Vagina (tissue), 2 donors: ENCODE results near the gene HMGN2. TPM values are rescaled to one million over a fixed set of nuclear protein-coding genes. Genes with fewer than 3 reads are reported as not detected.

Experiments used
- DNase-seq, 2 donors: peaks; one replicate each; pipeline ENCODE4 v3.0.0-alpha.2; 2017; ENCODE audit errors: extremely low spot score in 2 of 2
- H3K27ac ChIP-seq: fragments of 200-600 bp; sonication (generic); one replicate; pipeline ENCODE4 v1.5.1; 2019
- H3K27me3 ChIP-seq: fragments of 200-600 bp; sonication (generic); one replicate; pipeline ENCODE4 v1.5.1; 2019
- H3K36me3 ChIP-seq, 2 donors: fragments of 200-600 bp; sonication (generic); one replicate each; pipeline ENCODE4 v1.5.1; 2017 to 2019
- H3K4me1 ChIP-seq: fragments of 200-600 bp; sonication (generic); one replicate; pipeline ENCODE4 v1.5.1; 2019
- H3K4me3 ChIP-seq, 2 donors: fragments of 200-600 bp; sonication (generic); 1 replicate in 1 of 2; 2 replicates in 1 of 2; pipeline ENCODE4 v1.5.1; 2016 to 2019
- H3K9me3 ChIP-seq: fragments of 200-600 bp; sonication (generic); one replicate; pipeline ENCODE4 v1.5.1; 2019
- POLR2A ChIP-seq, 2 donors: fragments of 450-650 bp; IDR thresholded peaks; one replicate each; pipeline ENCODE4 v1.6.1; 2017; ENCODE audit warnings: antibody characterized with exemption in 2 of 2, mild to moderate bottlenecking in 2 of 2, moderate library complexity in 2 of 2
- POLR2AphosphoS5 ChIP-seq, 2 donors: sonication (generic); formaldehyde crosslinking; IDR thresholded peaks; one replicate each; pipeline ENCODE4 v1.9.0; 2017; ENCODE audit warnings: antibody characterized with exemption in 2 of 2, mild to moderate bottlenecking in 2 of 2, low read depth in 1 of 2; ENCODE audit not compliant: insufficient read depth in 1 of 2
- intact Hi-C: fragments of 100-400 bp; cut with DNase I; formaldehyde crosslinking; loops from one replicate; pipeline ENCODE4 v1.15.1; 2023
- total RNA-seq: library from RNA; depleted of rRNA; stranded (reverse); fragments of >200 nt; gene quantifications from one replicate; pipeline ENCODE4 v1.2.3, GENCODE V29; 2016
- TF ChIP-seq, protein P1 (sequence below), 3 experiments: fragments of 450-650 bp in 2 of 3; fragments of 200-600 bp in 1 of 3; sonication (generic) in 1 of 3; IDR thresholded peaks; one replicate each; pipeline ENCODE4 v1.5.1; 2017 to 2019; ENCODE audit warnings: antibody characterized with exemption in 3 of 3, mild to moderate bottlenecking in 2 of 3, moderate library complexity in 2 of 3

Gene HMGN2
- total RNA-seq, 1 donor from 2014 or later, result 127 TPM

- no peaks in the 10 kb centered on the region for H3K4me1 ChIP-seq
- DNase-seq, result no peak
- peaks cover 0 to 8% of the 10 kb centered on the region in 2 donors for H3K36me3 ChIP-seq
- TF ChIP-seq POLR2A (IDR thresholded peaks at IDR 0.05) (no peak), POLR2AphosphoS5 (IDR thresholded peaks at IDR 0.05; ENCODE audit: insufficient read depth in 1 of 2, low read depth in 1 of 2) (no peak)
- TF ChIP-seq, protein P1, sequence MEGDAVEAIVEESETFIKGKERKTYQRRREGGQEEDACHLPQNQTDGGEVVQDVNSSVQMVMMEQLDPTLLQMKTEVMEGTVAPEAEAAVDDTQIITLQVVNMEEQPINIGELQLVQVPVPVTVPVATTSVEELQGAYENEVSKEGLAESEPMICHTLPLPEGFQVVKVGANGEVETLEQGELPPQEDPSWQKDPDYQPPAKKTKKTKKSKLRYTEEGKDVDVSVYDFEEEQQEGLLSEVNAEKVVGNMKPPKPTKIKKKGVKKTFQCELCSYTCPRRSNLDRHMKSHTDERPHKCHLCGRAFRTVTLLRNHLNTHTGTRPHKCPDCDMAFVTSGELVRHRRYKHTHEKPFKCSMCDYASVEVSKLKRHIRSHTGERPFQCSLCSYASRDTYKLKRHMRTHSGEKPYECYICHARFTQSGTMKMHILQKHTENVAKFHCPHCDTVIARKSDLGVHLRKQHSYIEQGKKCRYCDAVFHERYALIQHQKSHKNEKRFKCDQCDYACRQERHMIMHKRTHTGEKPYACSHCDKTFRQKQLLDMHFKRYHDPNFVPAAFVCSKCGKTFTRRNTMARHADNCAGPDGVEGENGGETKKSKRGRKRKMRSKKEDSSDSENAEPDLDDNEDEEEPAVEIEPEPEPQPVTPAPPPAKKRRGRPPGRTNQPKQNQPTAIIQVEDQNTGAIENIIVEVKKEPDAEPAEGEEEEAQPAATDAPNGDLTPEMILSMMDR (IDR thresholded peaks at IDR 0.05), result no peak
- intact Hi-C loops, result no loop called here
- H3K27me3 ChIP-seq, result no peaks in the 10 kb centered on the region
- H3K27ac ChIP-seq, result no peak overlapping the region
- no peaks in the 10 kb centered on the region for H3K9me3 ChIP-seq
- no peak overlapping the region for H3K4me3 ChIP-seq
Observed at GRCh38 chr1:26482921-26483320, 10.7 kb downstream of the HMGN2 start.

- no peak overlapping the region for H3K27ac ChIP-seq
- H3K4me1 ChIP-seq, result no peaks in the 10 kb centered on the region
- no peak overlapping the region for H3K4me3 ChIP-seq
- TF ChIP-seq, protein P1 (IDR thresholded peaks at IDR 0.05), result no peak
- TF ChIP-seq POLR2A (IDR thresholded peaks at IDR 0.05), result no peak
- no peak for TF ChIP-seq POLR2AphosphoS5 (IDR thresholded peaks at IDR 0.05; ENCODE audit: insufficient read depth in 1 of 2, low read depth in 1 of 2)
- no peaks in the 10 kb centered on the region for H3K9me3 ChIP-seq
- H3K36me3 ChIP-seq, result peaks cover 0 to 8% of the 10 kb centered on the region in 2 donors
- intact Hi-C loops, result no loop called here
- no peak for DNase-seq
- no peaks in the 10 kb centered on the region for H3K27me3 ChIP-seq
Observed at GRCh38 chr1:26483980-26484379, 11.7 kb downstream of the HMGN2 start.

DNA sequence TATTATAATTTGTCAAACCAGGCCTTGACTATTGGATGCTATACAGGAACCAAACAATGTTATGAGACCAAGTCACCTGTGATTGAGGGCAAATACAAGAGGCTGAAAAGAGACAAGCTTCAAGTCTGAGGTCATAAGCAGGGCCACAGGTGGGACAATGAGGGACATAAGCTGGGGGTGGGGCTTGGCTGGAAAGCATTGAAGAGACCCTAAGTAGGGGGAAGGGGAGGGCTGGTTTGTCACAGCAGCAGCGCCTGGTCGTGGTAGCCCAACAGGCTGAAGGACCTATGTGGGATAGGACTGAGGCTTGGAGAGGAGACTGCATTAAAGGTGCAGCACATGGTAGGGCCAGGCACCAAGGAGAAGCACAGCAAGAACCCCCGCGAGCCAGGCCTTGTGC is 17.9 kb downstream of the HMGN2 start:
- intact Hi-C loops, result no loop called here
- Histone ChIP-seq H3K4me1 (no peaks in the 10 kb centered on the region), H3K9me3 (no peaks in the 10 kb centered on the region), H3K27me3 (no peaks in the 10 kb centered on the region), H3K4me3 (no peak overlapping the region), H3K36me3 (no peaks in the 10 kb centered on the region), H3K27ac (no peak overlapping the region)
- TF ChIP-seq, protein P1 (IDR thresholded peaks at IDR 0.05), result no peak
- TF ChIP-seq POLR2A (IDR thresholded peaks at IDR 0.05) (no peak), POLR2AphosphoS5 (IDR thresholded peaks at IDR 0.05; ENCODE audit: insufficient read depth in 1 of 2, low read depth in 1 of 2) (no peak)
- DNase-seq, result no peak

GRCh38 chr1:26493267-26493666 is 21.0 kb downstream of the HMGN2 start:
- H3K4me3 ChIP-seq, result no peak overlapping the region
- H3K9me3 ChIP-seq, result no peaks in the 10 kb centered on the region
- intact Hi-C loops, result no loop called here
- no peak overlapping the region for H3K27ac ChIP-seq
- TF ChIP-seq, protein P1 (IDR thresholded peaks at IDR 0.05), result no peak
- TF ChIP-seq POLR2AphosphoS5 (IDR thresholded peaks at IDR 0.05; ENCODE audit: insufficient read depth in 1 of 2, low read depth in 1 of 2), result no peak
- TF ChIP-seq POLR2A (IDR thresholded peaks at IDR 0.05), result no peak
- no peaks in the 10 kb centered on the region for H3K27me3 ChIP-seq
- no peaks in the 10 kb centered on the region for H3K36me3 ChIP-seq
- DNase-seq, result no peak
- no peaks in the 10 kb centered on the region for H3K4me1 ChIP-seq

DNA sequence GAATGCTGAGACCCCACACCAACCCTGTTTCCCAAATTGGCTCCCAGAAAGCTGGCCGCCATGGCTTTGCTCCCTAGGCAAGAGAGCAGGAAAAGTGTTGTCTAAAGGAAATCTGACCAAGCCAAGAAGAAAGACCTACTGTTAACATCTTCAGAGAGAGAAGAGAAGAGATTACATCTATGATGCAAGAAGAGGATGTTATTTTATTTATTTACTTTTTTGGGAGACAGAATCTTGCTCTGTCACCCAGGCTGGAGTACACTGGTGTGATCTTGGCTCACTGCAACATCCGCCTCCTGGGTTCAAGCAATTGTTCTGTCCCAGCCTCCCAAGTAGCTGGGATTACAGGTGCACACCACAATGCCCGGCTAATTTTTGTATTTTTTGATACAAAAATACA is 21.7 kb downstream of the HMGN2 start:
- Histone ChIP-seq H3K36me3 (no peaks in the 10 kb centered on the region), H3K27ac (no peak overlapping the region), H3K4me1 (no peaks in the 10 kb centered on the region), H3K27me3 (no peaks in the 10 kb centered on the region), H3K4me3 (no peak overlapping the region), H3K9me3 (no peaks in the 10 kb centered on the region)
- TF ChIP-seq, protein P1 (IDR thresholded peaks at IDR 0.05), result no peak
- intact Hi-C loops, result no loop called here
- DNase-seq, result no peak
